ENCODE data around the gene CLDN19.

CLDN19 gene

GRCh38 chr1:42692911-42693310 is 47.1 kb downstream of the CLDN19 start:
- no peak for DNase-seq

GRCh38 chr1:42692461-42692860 is 47.6 kb downstream of the CLDN19 start:
- no peak for DNase-seq

GRCh38 chr1:42691157-42691498 is 48.9 kb downstream of the CLDN19 start:
- no peak for DNase-seq

GRCh38 chr1:42690477-42691156 is 49.4 kb downstream of the CLDN19 start:
- no peak for DNase-seq

GRCh38 chr1:42689912-42690311 is 50.1 kb downstream of the CLDN19 start:
- DNase-seq, result no peak

GRCh38 chr1:42686418-42686817 is 53.6 kb downstream of the CLDN19 start:
- DNase-seq, result no peak

GRCh38 chr1:42684139-42684538 is 55.9 kb downstream of the CLDN19 start:
- no peak for DNase-seq
